ENCODE measurements around the gene PLXND1.

Gene PLXND1

GRCh38 chr3:129616713-129617112 is 10.2 kb upstream of the PLXND1 start:
- no peak overlapping the region for H3K4me3 ChIP-seq (ENCODE audit: low read depth, low read length)
- no peak for TF ChIP-seq CTCF (IDR thresholded peaks at IDR 0.05; ENCODE audit: low read depth, low read length)
- TF ChIP-seq MYC (IDR thresholded peaks at IDR 0.05; ENCODE audit: low read depth, low read length) = no peak
- no peak for TF ChIP-seq MAX (IDR thresholded peaks at IDR 0.05; ENCODE audit: low read depth, low read length)
- TF ChIP-seq POLR2A (IDR thresholded peaks at IDR 0.05; ENCODE audit: extremely low read depth, insufficient read length) = no peak
- DNase-seq (ENCODE audit: low read depth) = peak; percentile 58

GRCh38 chr3:129616291-129616690 is 9.8 kb upstream of the PLXND1 start:
- no peak overlapping the region for H3K4me3 ChIP-seq (ENCODE audit: low read depth, low read length)
- TF ChIP-seq POLR2A (IDR thresholded peaks at IDR 0.05; ENCODE audit: extremely low read depth, insufficient read length) (no peak), MAX (IDR thresholded peaks at IDR 0.05; ENCODE audit: low read depth, low read length) (no peak), MYC (IDR thresholded peaks at IDR 0.05; ENCODE audit: low read depth, low read length) (no peak), CTCF (IDR thresholded peaks at IDR 0.05; ENCODE audit: low read depth, low read length) (no peak)
- DNase-seq (ENCODE audit: low read depth) = no peak

GRCh38 chr3:129615751-129616281 is 9.3 kb upstream of the PLXND1 start:
- TF ChIP-seq MAX (IDR thresholded peaks at IDR 0.05; ENCODE audit: low read depth, low read length) (no peak), MYC (IDR thresholded peaks at IDR 0.05; ENCODE audit: low read depth, low read length) (no peak), POLR2A (IDR thresholded peaks at IDR 0.05; ENCODE audit: extremely low read depth, insufficient read length) (no peak), CTCF (IDR thresholded peaks at IDR 0.05; ENCODE audit: low read depth, low read length) (no peak)
- no peak overlapping the region for H3K4me3 ChIP-seq (ENCODE audit: low read depth, low read length)
- no peak for DNase-seq (ENCODE audit: low read depth)

- no peak overlapping the region for H3K4me3 ChIP-seq (ENCODE audit: low read depth, low read length)
- TF ChIP-seq MAX (IDR thresholded peaks at IDR 0.05; ENCODE audit: low read depth, low read length) (peak; percentile 35; the same call in 1 of the 2 replicates), POLR2A (IDR thresholded peaks at IDR 0.05; ENCODE audit: extremely low read depth, insufficient read length) (no peak), MYC (IDR thresholded peaks at IDR 0.05; ENCODE audit: low read depth, low read length) (no peak), CTCF (IDR thresholded peaks at IDR 0.05; ENCODE audit: low read depth, low read length) (no peak)
- DNase-seq (ENCODE audit: low read depth) = peak; percentile 40
Observed at GRCh38 chr3:129614927-129615363, 8.5 kb upstream of the PLXND1 start.

- no peak for DNase-seq (ENCODE audit: low read depth)
- TF ChIP-seq MAX (IDR thresholded peaks at IDR 0.05; ENCODE audit: low read depth, low read length) (no peak), POLR2A (IDR thresholded peaks at IDR 0.05; ENCODE audit: extremely low read depth, insufficient read length) (no peak), MYC (IDR thresholded peaks at IDR 0.05; ENCODE audit: low read depth, low read length) (no peak), CTCF (IDR thresholded peaks at IDR 0.05; ENCODE audit: low read depth, low read length) (no peak)
- H3K4me3 ChIP-seq (ENCODE audit: low read depth, low read length) = no peak overlapping the region
Observed at GRCh38 chr3:129614435-129614834, 8.0 kb upstream of the PLXND1 start.

All from NB4 (cell line).